Spleen (tissue), 11 donors: ENCODE data around the gene XDH. TPM values are rescaled to one million over a fixed set of nuclear protein-coding genes. Genes with fewer than 3 reads are reported as not detected.

ENCODE experiments used
- DNase-seq: peaks from one replicate; pipeline ENCODE4 v3.0.0-alpha.2; 2020
- H3K27ac ChIP-seq, 8 donors: fragments of 200-600 bp; sonication (generic) in 7 of 8; 1 replicate in 4 of 8; 2 replicates in 4 of 8; pipeline versions ENCODE4 v1.5.0 to v1.8.0; 2016 to 2021; ENCODE audit warnings: inconsistent platforms in 4 of 8, mild to moderate bottlenecking in 4 of 8, moderate library complexity in 1 of 8
- H3K27me3 ChIP-seq, 7 donors: fragments of 200-600 bp; sonication (generic) in 6 of 7; replicated peaks in 1 of 7; 1 replicate in 4 of 7; 2 replicates in 3 of 7; pipeline versions ENCODE4 v1.5.0 to v1.8.0; 2016 to 2021; ENCODE audit warnings: inconsistent platforms in 3 of 7, mild to moderate bottlenecking in 1 of 7
- H3K36me3 ChIP-seq, 6 donors: fragments of 200-600 bp; sonication (generic) in 5 of 6; 1 replicate in 4 of 6; 2 replicates in 2 of 6; pipeline versions ENCODE4 v1.5.0 to v1.8.0; 2016 to 2021; ENCODE audit warnings: inconsistent platforms in 2 of 6
- H3K4me1 ChIP-seq, 6 donors: fragments of 200-600 bp; sonication (generic) in 5 of 6; 1 replicate in 3 of 6; 2 replicates in 3 of 6; pipeline versions ENCODE4 v1.5.0 to v1.8.0; 2016 to 2021; ENCODE audit warnings: inconsistent platforms in 3 of 6
- H3K4me3 ChIP-seq, 8 donors: fragments of 200-600 bp; sonication (generic) in 7 of 8; 1 replicate in 4 of 8; 2 replicates in 4 of 8; pipeline versions ENCODE4 v1.5.0 to v1.8.0; 2016 to 2021; ENCODE audit warnings: inconsistent platforms in 4 of 8, mild to moderate bottlenecking in 4 of 8, moderate library complexity in 2 of 8
- H3K9me3 ChIP-seq, 8 donors: fragments of 200-600 bp; sonication (generic) in 7 of 8; 1 replicate in 4 of 8; 2 replicates in 4 of 8; pipeline versions ENCODE4 v1.5.0 to v1.8.0; 2016 to 2021; ENCODE audit warnings: inconsistent platforms in 4 of 8
- CTCF ChIP-seq, 11 experiments: fragments of 200-600 bp in 7 of 11; fragments of 450-650 bp in 4 of 11; sonication (generic) in 4 of 11; IDR thresholded peaks in 8 of 11; conservative IDR thresholded peaks in 3 of 11; 1 replicate in 7 of 11; 2 replicates in 4 of 11; pipeline versions ENCODE4 v1.4.0 to v1.8.0; 2016 to 2021; ENCODE audit warnings: antibody characterized with exemption in 11 of 11, inconsistent platforms in 4 of 11, mild to moderate bottlenecking in 1 of 11
- POLR2A ChIP-seq, 3 donors: fragments of 450-650 bp; IDR thresholded peaks; one replicate each; pipeline ENCODE4 v1.5.1; 2017; ENCODE audit warnings: antibody characterized with exemption in 3 of 3, mild to moderate bottlenecking in 1 of 3
- POLR2AphosphoS5 ChIP-seq, 3 donors: sonication (generic); formaldehyde crosslinking; IDR thresholded peaks; one replicate each; pipeline ENCODE4 v1.5.1; 2017; ENCODE audit warnings: antibody characterized with exemption in 3 of 3
- WGBS, 5 donors: extraction: QIAGEN DNeasy Blood & Tissue Kit in 3 of 5; methylation state at CpG; one replicate each; pipeline versions ENCODE4 v1.1.5 to v1.1.7; 2013 to 2018; 5-methylcytosine and 5-hydroxymethylcytosine counted together
- intact Hi-C: fragments of 100-400 bp; cut with DNase I; formaldehyde crosslinking; loops from one replicate; pipeline ENCODE4 v1.15.0; 2023; ENCODE audit warnings: low total_unique reads
- polyA plus RNA-seq, 3 donors: library from polyadenylated mRNA; stranded (reverse); fragments of 200-250 nt; gene quantifications; one replicate each; pipeline ENCODE4 v1.2.1, GENCODE V29; 2013
- total RNA-seq, 7 donors: library from RNA; depleted of rRNA in 3 of 7; stranded (reverse); fragments of >200 nt in 3 of 7; fragmentation: NEBNext Ultra II Directional in 4 of 7; extraction: Animal tissue kit (Norgen Biotek cat#: 25700) in 4 of 7; gene quantifications; one replicate each; pipeline versions ENCODE4 v1.1.0 to v1.2.1, GENCODE V29; 2016 to 2021
- donor health status: healthy with polysubstance abuse.
- donor health status: DM: no; HTN: no; CAD: no; lungs with moderate emphysema.
- donor health status: DM: no; HTN: no; CAD: no.
- donor health status: Bipolar disorder and iron deficiency.
- donor health status: healthy.
- donor health status: DM: no; HTN: no; CAD: no.
- donor health status: DM: yes; HTN: yes; CAD: no.

XDH gene
- total and polyA plus RNA-seq, 10 donors = 0.02 TPM; not detected in 9

GRCh38 chr2:31404827-31405226 lies 9.7 kb downstream of the XDH start:
- no peak for TF ChIP-seq CTCF (IDR thresholded peaks at IDR 0.05 in 8 of 11, conservative IDR thresholded peaks at IDR 0.05 in 3 of 11)
- no peak for TF ChIP-seq POLR2A (IDR thresholded peaks at IDR 0.05)
- no peak for TF ChIP-seq POLR2AphosphoS5 (IDR thresholded peaks at IDR 0.05)
- H3K36me3 ChIP-seq = no peaks in the 10 kb centered on the region
- no peak overlapping the region for H3K4me3 ChIP-seq
- H3K4me1 ChIP-seq = no peaks in the 10 kb centered on the region
- H3K27ac ChIP-seq = no peak overlapping the region
- no peaks in the 10 kb centered on the region for H3K9me3 ChIP-seq
- WGBS, 5 donors = 83 to 94% (median 90%) methylated on average over 4 of the region's 4 CpGs
- H3K27me3 ChIP-seq = no peaks in the 10 kb centered on the region
- intact Hi-C loops = no loop called here
- no peak for DNase-seq

GRCh38 chr2:31404302-31404701 lies 10.2 kb downstream of the XDH start:
- Histone ChIP-seq H3K4me1 (no peaks in the 10 kb centered on the region), H3K9me3 (no peaks in the 10 kb centered on the region), H3K27me3 (no peaks in the 10 kb centered on the region), H3K4me3 (no peak overlapping the region), H3K36me3 (no peaks in the 10 kb centered on the region), H3K27ac (no peak overlapping the region)
- WGBS, 5 donors = 65 to 83% (median 73%) methylated on average over 1 of the region's 1 CpG
- intact Hi-C loops = no loop called here
- TF ChIP-seq POLR2A (IDR thresholded peaks at IDR 0.05) (no peak), POLR2AphosphoS5 (IDR thresholded peaks at IDR 0.05) (no peak), CTCF (IDR thresholded peaks at IDR 0.05 in 8 of 11, conservative IDR thresholded peaks at IDR 0.05 in 3 of 11) (no peak)
- DNase-seq = no peak

- no peak overlapping the region for H3K27ac ChIP-seq
- DNase-seq = no peak
- no peaks in the 10 kb centered on the region for H3K9me3 ChIP-seq
- intact Hi-C loops = no loop called here
- H3K36me3 ChIP-seq = no peaks in the 10 kb centered on the region
- H3K27me3 ChIP-seq = peaks cover 0 to 2% (median 0%) of the 10 kb centered on the region in 7 donors
- no peaks in the 10 kb centered on the region for H3K4me1 ChIP-seq
- H3K4me3 ChIP-seq = no peak overlapping the region
- no peak for TF ChIP-seq CTCF (IDR thresholded peaks at IDR 0.05 in 8 of 11, conservative IDR thresholded peaks at IDR 0.05 in 3 of 11)
- WGBS, 5 donors = 47 to 100% (median 94%) methylated on average over 1 of the region's 1 CpG
Observed at GRCh38 chr2:31402388-31402787, 12.2 kb downstream of the XDH start.

GRCh38 chr2:31401580-31401979 lies 13.0 kb downstream of the XDH start:
- Histone ChIP-seq H3K4me3 (no peak overlapping the region), H3K9me3 (no peaks in the 10 kb centered on the region), H3K27ac (no peak overlapping the region), H3K27me3 (peaks cover 0 to 10% (median 0%) of the 10 kb centered on the region in 7 donors), H3K4me1 (no peaks in the 10 kb centered on the region), H3K36me3 (no peaks in the 10 kb centered on the region)
- DNase-seq = no peak
- intact Hi-C loops = no loop called here
- 21 to 76% (median 53%) methylated on average over 2 of the region's 2 CpGs for WGBS, 5 donors
- no peak for TF ChIP-seq POLR2AphosphoS5 (IDR thresholded peaks at IDR 0.05)
- no peak for TF ChIP-seq CTCF (IDR thresholded peaks at IDR 0.05 in 8 of 11, conservative IDR thresholded peaks at IDR 0.05 in 3 of 11)
- TF ChIP-seq POLR2A (IDR thresholded peaks at IDR 0.05) = no peak
